ENCODE data around the gene ARHGDIG.

DNA sequence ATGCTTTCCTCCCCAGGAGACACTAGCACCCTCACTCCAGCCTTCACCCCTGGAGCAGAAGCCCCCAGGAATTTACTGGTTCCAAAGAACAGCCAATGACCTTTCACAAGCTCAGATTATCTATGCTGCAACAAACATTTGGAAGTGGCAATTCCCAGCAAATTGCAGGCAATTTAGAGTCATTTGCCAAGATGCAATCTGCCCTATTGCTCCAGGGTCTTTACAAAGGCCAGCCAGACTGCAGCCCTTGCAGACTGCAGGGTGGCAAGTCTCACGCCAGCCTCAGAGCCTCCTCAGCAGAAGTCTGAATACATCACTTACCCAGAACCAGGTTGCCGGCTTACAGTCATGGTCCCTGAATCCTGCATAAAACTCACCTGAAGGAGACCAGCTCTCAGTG is 50.4 kb downstream of the ARHGDIG start:
- TF ChIP-seq, protein P1, sequence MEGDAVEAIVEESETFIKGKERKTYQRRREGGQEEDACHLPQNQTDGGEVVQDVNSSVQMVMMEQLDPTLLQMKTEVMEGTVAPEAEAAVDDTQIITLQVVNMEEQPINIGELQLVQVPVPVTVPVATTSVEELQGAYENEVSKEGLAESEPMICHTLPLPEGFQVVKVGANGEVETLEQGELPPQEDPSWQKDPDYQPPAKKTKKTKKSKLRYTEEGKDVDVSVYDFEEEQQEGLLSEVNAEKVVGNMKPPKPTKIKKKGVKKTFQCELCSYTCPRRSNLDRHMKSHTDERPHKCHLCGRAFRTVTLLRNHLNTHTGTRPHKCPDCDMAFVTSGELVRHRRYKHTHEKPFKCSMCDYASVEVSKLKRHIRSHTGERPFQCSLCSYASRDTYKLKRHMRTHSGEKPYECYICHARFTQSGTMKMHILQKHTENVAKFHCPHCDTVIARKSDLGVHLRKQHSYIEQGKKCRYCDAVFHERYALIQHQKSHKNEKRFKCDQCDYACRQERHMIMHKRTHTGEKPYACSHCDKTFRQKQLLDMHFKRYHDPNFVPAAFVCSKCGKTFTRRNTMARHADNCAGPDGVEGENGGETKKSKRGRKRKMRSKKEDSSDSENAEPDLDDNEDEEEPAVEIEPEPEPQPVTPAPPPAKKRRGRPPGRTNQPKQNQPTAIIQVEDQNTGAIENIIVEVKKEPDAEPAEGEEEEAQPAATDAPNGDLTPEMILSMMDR (IDR thresholded peaks at IDR 0.05; ENCODE audit: borderline replicate concordance, extremely low read depth, low read length, poor library complexity, severe bottlenecking): no peak
- no peak for TF ChIP-seq EZH2 (IDR thresholded peaks at IDR 0.05; ENCODE audit: borderline replicate concordance, low read depth, low read length, severe bottlenecking)

All from DND-41 (cell line).